ENCODE measurements around the gene CENPX.

Gene CENPX

GRCh38 chr17:82023447-82024241, 966 bp upstream of the CENPX start:
- DNase-seq (ENCODE audit: low read depth, low spot score), result peak; percentile 53

GRCh38 chr17:82022981-82023446, 336 bp upstream of the CENPX start, which contains the start of gene LRRC45:
Gene LRRC45 (plus strand): TSS chr17:82023305. CDS start chr17:82023644, 339 bp downstream.
- peak; percentile 100 for DNase-seq (ENCODE audit: low read depth, low spot score)

DNA sequence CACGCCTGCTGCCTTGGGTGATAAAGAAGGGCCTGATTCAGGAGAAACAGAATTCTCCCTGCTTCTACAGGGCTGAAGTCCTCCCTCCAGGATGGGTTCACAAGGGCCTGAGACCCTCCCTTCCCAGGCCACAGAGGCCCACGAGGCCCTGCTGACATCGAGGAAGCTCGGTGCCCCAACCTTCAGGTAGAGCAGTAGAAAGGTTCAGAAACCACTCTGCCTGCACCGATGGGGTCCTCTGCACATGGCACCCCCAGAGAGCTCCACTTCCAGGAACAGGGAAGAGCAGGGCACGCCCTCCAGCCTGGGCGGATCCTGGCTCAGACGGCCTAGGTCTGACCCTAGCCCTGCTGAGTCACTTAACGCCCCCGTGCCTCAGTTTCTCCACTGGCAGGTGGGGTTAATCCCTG, 773 bp downstream of the CENPX start:
- DNase-seq (ENCODE audit: low read depth, low spot score), result no peak

DNA sequence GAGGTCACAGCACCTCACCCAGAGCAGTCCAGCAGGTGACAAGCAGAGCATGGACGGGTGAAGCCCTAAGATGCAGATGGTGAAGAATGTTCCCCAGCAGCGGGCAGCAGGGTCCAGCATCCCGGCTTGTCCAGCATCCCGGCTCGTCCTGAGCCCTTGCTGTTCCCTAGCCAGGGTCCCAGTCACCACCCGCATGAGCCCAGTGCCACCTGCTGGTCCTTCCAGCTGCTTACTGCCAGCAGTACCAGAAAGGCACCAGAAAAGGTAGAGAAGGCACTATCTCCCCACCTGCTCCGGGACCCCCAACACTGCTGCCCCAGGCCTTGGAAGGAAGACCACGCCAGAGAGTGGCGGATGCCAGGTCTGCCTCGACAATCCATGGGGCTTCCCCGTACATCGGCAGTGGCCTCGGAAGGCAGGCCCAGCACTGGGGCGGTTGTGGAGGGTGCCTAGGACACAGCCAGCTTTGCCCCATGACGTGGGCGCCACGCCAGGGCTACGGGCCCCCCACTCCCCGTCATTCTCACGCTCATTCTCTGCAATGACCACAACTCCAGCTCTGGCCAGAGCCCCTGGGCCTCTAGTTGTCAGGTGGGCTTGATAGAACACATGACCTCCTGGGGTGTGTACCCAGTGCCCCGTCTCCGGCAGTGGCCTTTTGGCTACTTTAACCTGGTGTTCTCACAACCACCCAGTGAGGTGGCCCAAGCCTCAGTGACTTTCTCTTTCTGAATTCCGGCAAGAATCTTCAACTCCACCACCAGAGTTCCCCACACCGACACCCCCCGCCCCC, 1.4 kb downstream of the CENPX start:
- DNase-seq (ENCODE audit: low read depth, low spot score), result peak; percentile 87

GRCh38 chr17:82020572-82021106, 2.0 kb downstream of the CENPX start:
- no peak for DNase-seq (ENCODE audit: low read depth, low spot score)

DNA sequence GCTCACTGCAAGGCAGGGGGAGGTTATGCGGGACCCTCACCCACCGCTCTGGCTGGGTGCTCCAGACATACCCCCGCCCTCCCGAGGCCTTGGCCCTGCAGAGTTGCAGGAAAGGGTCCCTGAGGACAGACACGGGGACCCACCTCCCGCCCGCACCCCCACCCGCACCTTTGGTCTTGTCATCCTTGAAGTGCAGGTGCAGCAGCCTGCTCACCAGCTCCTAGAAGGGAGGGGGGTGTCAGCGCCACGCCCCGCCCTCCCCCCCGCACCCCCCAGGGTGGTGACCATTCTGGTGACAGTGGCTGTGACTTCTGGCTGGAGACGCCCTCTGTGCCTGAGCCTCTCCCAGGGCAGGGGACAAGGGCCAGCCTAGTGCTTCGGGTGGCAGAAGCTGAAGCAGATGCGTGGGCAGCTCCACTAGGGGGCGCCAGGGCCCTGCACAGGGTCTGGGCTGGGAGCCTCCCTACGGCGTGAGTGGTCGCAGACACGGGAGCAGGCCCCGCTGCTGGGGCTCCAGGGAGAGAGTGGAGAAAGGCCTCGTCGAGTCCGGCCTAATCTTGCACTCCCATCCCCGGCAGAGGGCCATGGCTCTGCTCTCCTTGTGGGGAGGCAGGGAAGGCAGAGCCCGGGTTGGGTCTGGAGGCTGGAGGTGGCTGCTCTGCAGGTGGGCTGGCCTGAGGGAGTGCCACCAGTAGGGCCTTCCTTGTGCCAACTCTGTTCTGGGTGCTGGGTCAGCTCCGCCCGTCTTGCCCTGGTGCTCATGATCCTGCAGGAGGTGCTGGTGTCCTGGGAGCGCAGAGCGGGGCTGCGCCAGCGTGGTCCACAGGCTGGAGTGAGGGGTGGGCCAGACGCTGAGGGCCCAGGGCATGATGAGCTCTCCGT, 2.7 kb downstream of the CENPX start:
- DNase-seq (ENCODE audit: low read depth, low spot score), result peak; percentile 60

DNA sequence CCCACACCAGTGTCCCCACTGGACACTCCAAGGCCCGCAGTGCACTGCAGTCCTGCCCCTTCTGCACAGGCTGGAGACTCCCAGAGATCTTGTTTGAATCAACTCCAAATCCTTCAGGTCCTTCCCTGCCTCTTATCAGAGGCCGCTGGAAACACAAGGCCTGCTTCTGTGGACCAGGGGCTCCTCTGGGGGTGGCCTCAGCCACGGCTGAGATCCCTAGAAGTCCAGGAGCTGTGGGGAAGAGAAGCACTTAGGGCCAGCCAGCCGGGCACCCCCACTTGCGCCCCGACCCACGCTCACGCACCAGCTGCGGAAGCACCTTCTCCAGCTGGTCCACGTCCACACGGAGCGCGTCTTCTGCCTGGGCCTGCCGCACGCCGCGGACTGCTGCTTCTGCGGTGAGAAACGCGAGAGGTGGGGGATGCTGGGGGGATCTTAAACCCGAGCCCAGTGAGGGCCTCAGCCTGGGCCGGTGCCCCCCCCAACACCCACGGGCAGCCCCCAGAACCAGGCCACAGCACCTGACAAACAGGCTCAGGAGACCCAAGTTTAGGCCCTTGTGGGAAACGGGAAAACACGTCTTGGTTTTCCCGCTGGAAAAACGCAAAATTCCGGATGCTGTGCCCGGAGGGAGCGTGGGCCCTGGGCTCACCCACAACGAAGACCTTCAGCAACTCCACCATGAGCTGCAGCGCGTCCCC, 3.5 kb downstream of the CENPX start:
- DNase-seq (ENCODE audit: low read depth, low spot score), result no peak

GRCh38 chr17:82018152-82018988, 4.3 kb downstream of the CENPX start:
- no peak for DNase-seq (ENCODE audit: low read depth, low spot score)

DNA sequence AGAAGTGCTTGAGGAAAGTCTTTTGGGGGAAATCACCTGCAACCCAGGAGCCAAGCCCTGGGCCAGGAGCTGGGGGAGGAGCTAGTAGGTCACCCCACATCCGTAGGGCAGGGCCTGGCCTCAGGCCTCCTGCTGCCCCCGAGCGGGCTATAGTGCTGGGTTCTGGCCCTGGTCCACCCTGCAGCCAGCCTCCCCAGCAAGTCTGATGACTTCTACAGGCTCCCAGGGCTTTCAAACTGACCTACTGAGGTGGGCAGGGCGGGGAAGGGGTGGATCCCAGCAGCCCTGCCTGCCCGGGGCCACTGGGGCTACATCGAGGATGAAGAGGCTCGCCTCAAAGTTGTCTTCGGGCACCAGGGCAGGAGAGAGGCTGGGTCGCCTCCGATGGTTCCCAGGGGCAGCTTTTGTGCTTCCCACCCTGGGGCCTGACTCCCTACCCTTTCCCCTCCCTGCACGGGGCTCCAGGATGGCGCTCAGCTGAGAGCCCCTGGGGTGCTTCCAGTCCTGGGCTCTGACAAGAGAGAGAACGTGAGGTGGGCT, 5.0 kb downstream of the CENPX start:
- DNase-seq (ENCODE audit: low read depth, low spot score), result no peak

GRCh38 chr17:82016875-82017459, 5.7 kb downstream of the CENPX start:
- DNase-seq (ENCODE audit: low read depth, low spot score), result no peak

- no peak for DNase-seq (ENCODE audit: low read depth, low spot score)
Observed at GRCh38 chr17:82016061-82016874, 6.4 kb downstream of the CENPX start.

- DNase-seq (ENCODE audit: low read depth, low spot score), result no peak
Observed at GRCh38 chr17:82015311-82015971, 7.2 kb downstream of the CENPX start.

GRCh38 chr17:82014971-82015310, 7.7 kb downstream of the CENPX start:
- no peak for DNase-seq (ENCODE audit: low read depth, low spot score)

DNA sequence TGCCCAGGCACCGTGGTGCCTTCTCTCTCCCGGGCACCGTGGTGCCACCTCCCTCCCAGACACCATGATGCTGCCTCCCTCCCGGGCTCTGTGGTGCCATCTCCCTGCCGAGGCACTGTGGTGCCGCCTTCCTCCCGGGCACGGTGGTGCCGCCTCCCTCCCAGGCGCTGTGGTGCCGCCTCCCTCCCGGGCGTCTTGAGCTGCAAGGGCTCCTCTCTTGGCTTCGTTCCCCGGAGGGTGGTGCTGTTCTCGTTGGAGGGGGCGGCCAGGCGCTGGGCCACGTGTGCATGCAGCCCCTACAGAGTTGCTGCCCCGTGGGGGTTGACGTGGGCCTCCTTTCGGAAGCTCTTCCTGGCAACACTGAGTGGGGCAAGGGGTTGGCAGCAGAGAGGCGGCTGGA, 8.2 kb downstream of the CENPX start:
- no peak for DNase-seq (ENCODE audit: low read depth, low spot score)

DNA sequence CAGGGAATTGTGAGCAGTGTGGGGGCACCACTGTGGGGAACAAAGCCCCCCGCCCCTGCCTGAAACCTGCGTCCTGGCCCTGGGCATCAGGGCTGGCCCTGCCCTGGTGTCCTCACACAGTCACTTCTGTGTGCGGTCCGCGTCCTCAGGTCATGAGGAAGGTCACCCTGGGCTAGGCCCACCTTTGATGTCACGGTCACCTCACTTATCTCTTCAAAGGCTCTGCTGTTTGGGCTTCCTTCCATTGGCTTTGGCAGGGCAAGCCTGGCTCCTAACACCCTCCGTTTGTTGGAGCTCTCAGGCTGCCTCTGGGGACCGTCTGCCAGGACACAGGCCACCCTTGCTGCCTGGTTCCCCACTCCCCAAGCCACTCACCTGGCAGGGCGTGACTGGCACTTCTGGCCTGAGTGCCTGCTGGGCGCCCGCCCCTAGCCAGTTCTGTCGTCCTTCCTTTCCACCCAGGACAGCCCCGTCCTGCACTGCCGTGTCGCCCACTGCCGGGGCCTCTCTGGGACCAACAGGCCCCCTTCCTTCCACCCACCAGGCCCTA, 8.8 kb downstream of the CENPX start:
- no peak for DNase-seq (ENCODE audit: low read depth, low spot score)

- peak; percentile 69 for DNase-seq (ENCODE audit: low read depth, low spot score)
Observed at GRCh38 chr17:82013341-82013740, 9.3 kb downstream of the CENPX start.

GRCh38 chr17:82012640-82013295, 9.9 kb downstream of the CENPX start:
- DNase-seq (ENCODE audit: low read depth, low spot score), result peak; percentile 76

Measured in astrocyte of the hippocampus (primary cell).